CD4-positive, alpha-beta T cell treated with Interleukin-21 for 1 hour (primary cell): ENCODE measurements around the gene CCL3.
A peak's percentile ranks its signal among the peaks of the same experiment; 100 is the strongest.
"Not testable (repeated sequence)": the region's sequence is repeated elsewhere in the genome, so short reads cannot be mapped to it uniquely, and the experiment has no call there.

Experiments
- DNase-seq: peaks from one replicate; pipeline ENCODE4 v3.0.0-alpha.2; 2020

CCL3 gene

GRCh38 chr17:36083691-36084090 is 6.3 kb downstream of the CCL3 start:
- DNase-seq: not testable (repeated sequence)

GRCh38 chr17:36082482-36083120 is 7.3 kb downstream of the CCL3 start:
- peak; percentile 81 for DNase-seq

- DNase-seq: peak; percentile 22
These were observed 8.1 kb downstream of the CCL3 start for GRCh38 chr17:36081681-36082471.

GRCh38 chr17:36074365-36074764 is 15.6 kb downstream of the CCL3 start:
- no peak for DNase-seq

GRCh38 chr17:36072431-36073121 is 17.4 kb downstream of the CCL3 start:
- peak; percentile 74 for DNase-seq

GRCh38 chr17:36071751-36072150 is 18.2 kb downstream of the CCL3 start:
- no peak for DNase-seq

- no peak for DNase-seq
These were observed 19.5 kb downstream of the CCL3 start for GRCh38 chr17:36070427-36070826.

- DNase-seq: no peak
These were observed 20.8 kb downstream of the CCL3 start for GRCh38 chr17:36069136-36069535.

- no peak for DNase-seq
These were observed 21.4 kb downstream of the CCL3 start for GRCh38 chr17:36068524-36068923.

- peak; percentile 66 for DNase-seq
These were observed 23.5 kb downstream of the CCL3 start for GRCh38 chr17:36066365-36066985.

- DNase-seq: no peak
These were observed 26.0 kb downstream of the CCL3 start, which contains the start of gene CCL18 for GRCh38 chr17:36063786-36064541. Gene CCL18, plus strand, starts transcription at chr17:36064272. Its CDS starts 71 bp downstream, at chr17:36064343.

- no peak for DNase-seq
These were observed 29.1 kb downstream of the CCL3 start for GRCh38 chr17:36060816-36061215.

- no peak for DNase-seq
These were observed 30.5 kb downstream of the CCL3 start for GRCh38 chr17:36059406-36059805.

GRCh38 chr17:36057911-36058310 is 32.0 kb downstream of the CCL3 start:
- DNase-seq: no peak

GRCh38 chr17:36055921-36056520 is 33.9 kb downstream of the CCL3 start:
- DNase-seq: no peak

- DNase-seq: no peak
These were observed 34.8 kb downstream of the CCL3 start for GRCh38 chr17:36055171-36055570.

- DNase-seq: no peak
These were observed 40.3 kb downstream of the CCL3 start for GRCh38 chr17:36049643-36050042.

GRCh38 chr17:36048066-36048465 is 41.9 kb downstream of the CCL3 start:
- DNase-seq: no peak
